ENCODE results near the gene PRRX2.

Gene PRRX2

GRCh38 chr9:129712634-129713401 is 47.4 kb downstream of the PRRX2 start:
- no peak for DNase-seq

- DNase-seq, result no peak
Measured at GRCh38 chr9:129713402-129713679, 47.9 kb downstream of the PRRX2 start.

GRCh38 chr9:129714511-129715061 is 49.1 kb downstream of the PRRX2 start:
- DNase-seq, result no peak

GRCh38 chr9:129716091-129716490 is 50.6 kb downstream of the PRRX2 start:
- no peak for DNase-seq

GRCh38 chr9:129717991-129718390 is 52.5 kb downstream of the PRRX2 start:
- no peak for DNase-seq

GRCh38 chr9:129718647-129719046 is 53.2 kb downstream of the PRRX2 start:
- no peak for DNase-seq

GRCh38 chr9:129719135-129719534 is 53.7 kb downstream of the PRRX2 start:
- no peak for DNase-seq

- DNase-seq, result no peak
Measured at GRCh38 chr9:129720181-129720864, 54.9 kb downstream of the PRRX2 start.

GRCh38 chr9:129720865-129721545 is 55.6 kb downstream of the PRRX2 start:
- DNase-seq, result no peak

GRCh38 chr9:129722913-129723312 is 57.5 kb downstream of the PRRX2 start:
- no peak for DNase-seq

- DNase-seq, result no peak
Measured at GRCh38 chr9:129724456-129725190, 59.2 kb downstream of the PRRX2 start.

- DNase-seq, result no peak
Measured at GRCh38 chr9:129725795-129726251, 60.4 kb downstream of the PRRX2 start.

GRCh38 chr9:129726322-129727160 is 61.1 kb downstream of the PRRX2 start:
- no peak for DNase-seq

- no peak for DNase-seq
Measured at GRCh38 chr9:129728744-129729143, 63.3 kb downstream of the PRRX2 start.

GRCh38 chr9:129731477-129732085 is 66.1 kb downstream of the PRRX2 start:
- no peak for DNase-seq

- no peak for DNase-seq
Measured at GRCh38 chr9:129732100-129732499, 66.7 kb downstream of the PRRX2 start.

GRCh38 chr9:129732946-129733631 is 67.6 kb downstream of the PRRX2 start:
- no peak for DNase-seq

GRCh38 chr9:129733632-129733953 is 68.1 kb downstream of the PRRX2 start:
- no peak for DNase-seq

GRCh38 chr9:129735546-129735945 is 70.1 kb downstream of the PRRX2 start:
- DNase-seq, result no peak

- no peak for DNase-seq
Measured at GRCh38 chr9:129736334-129736733, 70.9 kb downstream of the PRRX2 start.
